NT2/D1 (cell line): Measurements from ENCODE around the gene SLC23A1.

Source experiments
- DNase-seq: peaks from one replicate; pipeline ENCODE4 v3.0.0-alpha.2; 2011; ENCODE audit warnings: low read depth, low spot score
- H3K27me3 ChIP-seq: 2 replicates; pipeline ENCODE4 v1.6.0; 2011; ENCODE audit warnings: mild to moderate bottlenecking; ENCODE audit not compliant: insufficient read length, insufficient read depth
- H3K36me3 ChIP-seq: 2 replicates; pipeline ENCODE4 v1.6.1; 2011; ENCODE audit warnings: mild to moderate bottlenecking, low read length, mixed read lengths; ENCODE audit not compliant: insufficient read depth, insufficient read length
- H3K4me1 ChIP-seq: 2 replicates; pipeline ENCODE4 v1.5.1; 2011; ENCODE audit not compliant: insufficient read depth, insufficient read length
- H3K4me3 ChIP-seq: 2 replicates; pipeline ENCODE4 v1.5.1; 2011; ENCODE audit warnings: low read depth; ENCODE audit not compliant: insufficient read length
- H3K9ac ChIP-seq: 2 replicates; pipeline ENCODE4 v1.6.0; 2011; ENCODE audit warnings: low read depth; ENCODE audit not compliant: insufficient read length
- H3K9me3 ChIP-seq: 2 replicates; pipeline ENCODE4 v1.5.1; 2011; ENCODE audit warnings: mild to moderate bottlenecking, low read length; ENCODE audit not compliant: insufficient read depth
- SUZ12 ChIP-seq: IDR thresholded peaks from 2 replicates; pipeline ENCODE4 v1.6.1; 2011; ENCODE audit not compliant: insufficient read length, insufficient read depth; ENCODE audit errors: extremely low read depth
- YY1 ChIP-seq: IDR thresholded peaks from 2 replicates; pipeline ENCODE4 v1.6.1; 2011; ENCODE audit not compliant: insufficient read length, insufficient read depth
- ZNF274 ChIP-seq: IDR thresholded peaks from 2 replicates; pipeline ENCODE4 v1.6.1; 2011; ENCODE audit warnings: mild to moderate bottlenecking, low read depth, low read length

Gene SLC23A1

GRCh38 chr5:139406963-139407362, 23.9 kb upstream of the SLC23A1 start:
- Histone ChIP-seq H3K36me3 (no peaks in the 10 kb centered on the region), H3K9me3 (no peaks in the 10 kb centered on the region), H3K9ac (no peak overlapping the region), H3K4me1 (peaks cover 2% of the 10 kb centered on the region), H3K4me3 (no peak overlapping the region), H3K27me3 (no peaks in the 10 kb centered on the region)
- TF ChIP-seq ZNF274 (no peak), YY1 (no peak), SUZ12 (no peak)
- no peak for DNase-seq

DNA sequence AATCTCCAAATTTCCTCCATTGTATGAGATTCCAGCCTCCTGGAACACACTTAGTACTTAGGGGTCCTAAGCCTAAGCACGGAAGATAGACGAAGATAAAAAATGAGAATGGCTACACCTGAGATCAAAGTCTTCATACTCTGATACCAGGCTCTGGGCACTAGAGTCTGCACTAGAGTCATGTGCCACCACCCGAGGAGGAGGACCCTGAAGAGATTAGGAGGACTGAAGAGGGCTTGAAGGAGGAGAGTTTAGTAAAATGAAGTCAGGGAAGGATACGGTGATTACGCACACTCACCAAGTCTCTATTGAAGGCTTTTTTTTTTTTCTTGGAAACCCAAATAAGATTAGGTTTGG, 21.4 kb upstream of the SLC23A1 start:
- no peak for DNase-seq
- peak overlapping the region; percentile 76 for H3K9ac ChIP-seq
- TF ChIP-seq ZNF274 (no peak), SUZ12 (no peak), YY1 (no peak)
- H3K4me3 ChIP-seq: peak overlapping the region; percentile 32
- no peaks in the 10 kb centered on the region for H3K9me3 ChIP-seq
- no peaks in the 10 kb centered on the region for H3K27me3 ChIP-seq
- peaks cover 6% of the 10 kb centered on the region for H3K36me3 ChIP-seq
- H3K4me1 ChIP-seq: peaks cover 2% of the 10 kb centered on the region

DNA sequence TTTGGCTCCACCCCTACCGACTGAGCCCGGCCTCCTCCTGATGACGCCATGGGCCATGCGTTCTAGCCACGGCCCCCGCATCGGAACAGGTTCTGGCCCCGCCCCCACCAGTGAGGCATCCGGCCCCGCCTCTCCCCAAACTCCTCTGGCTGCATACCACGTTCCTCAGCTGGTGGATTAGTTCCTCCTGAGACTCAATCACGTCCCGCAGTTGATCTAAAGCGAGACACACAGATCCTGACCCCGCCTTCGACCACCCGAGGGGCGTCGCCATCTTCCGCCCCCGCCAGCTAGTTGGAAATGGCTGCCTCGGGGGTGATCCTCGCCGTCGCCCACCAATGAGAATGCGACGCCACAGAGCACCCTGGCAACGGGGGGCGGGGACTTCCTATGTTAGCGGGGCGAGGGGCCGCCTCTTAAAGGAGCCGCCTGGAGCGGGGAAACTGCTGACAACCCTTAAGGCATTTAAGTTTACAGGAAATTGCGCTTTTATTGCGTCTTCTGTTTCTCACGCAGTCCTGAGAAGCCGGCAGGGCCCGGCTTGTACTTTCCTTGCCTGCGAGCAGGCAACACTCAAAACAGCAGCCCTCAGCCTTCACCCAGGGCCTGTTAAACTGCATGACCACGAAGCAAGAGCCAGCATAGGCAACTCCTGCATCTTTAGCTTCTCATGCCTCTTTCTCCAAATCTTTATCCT, 20.8 kb upstream of the SLC23A1 start, which contains the start of gene SPATA24:
Gene SPATA24 (minus strand): TSS at position 303 of the 697 bp plus-strand sequence. CDS start 29 bp downstream, at position 274.
- H3K36me3 ChIP-seq: peaks cover 6% of the 10 kb centered on the region
- peak within 1 kb of the TSS; percentile 59 for H3K4me3 ChIP-seq
- H3K9ac ChIP-seq: peak within 1 kb of the TSS; percentile 76
- peak; percentile 87 for DNase-seq
- TF ChIP-seq ZNF274 (no peak), YY1 (peak; percentile 64)
- no peaks in the 10 kb centered on the region for H3K27me3 ChIP-seq
- H3K4me1 ChIP-seq: peaks cover 2% of the 10 kb centered on the region
- H3K9me3 ChIP-seq: no peaks in the 10 kb centered on the region

- Histone ChIP-seq H3K9ac (peak overlapping the region; percentile 76), H3K27me3 (no peaks in the 10 kb centered on the region), H3K36me3 (peaks cover 6% of the 10 kb centered on the region), H3K9me3 (no peaks in the 10 kb centered on the region), H3K4me3 (peak overlapping the region; percentile 59), H3K4me1 (peaks cover 2% of the 10 kb centered on the region)
- no peak for DNase-seq
- no peak for TF ChIP-seq SUZ12
- TF ChIP-seq ZNF274: no peak
- TF ChIP-seq YY1: no peak
Measured at GRCh38 chr5:139403418-139403786, 20.3 kb upstream of the SLC23A1 start.

DNA sequence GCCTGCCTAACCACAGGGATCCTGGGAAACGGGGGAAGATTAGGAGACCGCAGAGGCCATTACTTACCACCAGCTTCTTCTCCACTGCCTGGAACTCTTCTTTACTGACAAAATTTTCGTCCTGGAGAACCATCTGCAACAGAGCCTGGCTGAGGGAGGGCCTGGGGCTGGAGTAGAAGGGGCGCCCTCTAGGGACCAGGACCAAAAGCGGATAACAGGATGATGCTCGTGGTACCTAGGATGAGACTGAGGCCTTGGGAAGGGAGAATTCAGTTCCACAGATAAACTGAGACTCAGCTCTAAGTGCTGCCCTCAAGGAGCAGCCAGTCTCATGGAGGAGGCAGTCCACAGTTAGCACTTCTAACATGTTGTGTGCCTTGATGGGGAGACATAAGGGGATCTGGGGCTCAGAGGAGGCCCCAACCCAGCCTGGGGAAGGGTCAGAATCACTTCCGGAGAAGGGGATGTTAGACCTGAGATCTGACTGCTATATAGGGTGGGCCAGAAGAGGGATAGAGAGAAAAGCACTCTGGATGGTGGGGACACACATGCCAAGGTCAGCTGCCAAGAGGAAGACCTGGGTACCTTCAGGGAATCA, 19.6 kb upstream of the SLC23A1 start:
- no peak for TF ChIP-seq SUZ12
- no peak for TF ChIP-seq YY1
- TF ChIP-seq ZNF274: no peak
- no peak overlapping the region for H3K9ac ChIP-seq
- H3K4me1 ChIP-seq: peaks cover 2% of the 10 kb centered on the region
- peaks cover 6% of the 10 kb centered on the region for H3K36me3 ChIP-seq
- no peak overlapping the region for H3K4me3 ChIP-seq
- H3K27me3 ChIP-seq: no peaks in the 10 kb centered on the region
- peak; percentile 27 for DNase-seq
- no peaks in the 10 kb centered on the region for H3K9me3 ChIP-seq

DNA sequence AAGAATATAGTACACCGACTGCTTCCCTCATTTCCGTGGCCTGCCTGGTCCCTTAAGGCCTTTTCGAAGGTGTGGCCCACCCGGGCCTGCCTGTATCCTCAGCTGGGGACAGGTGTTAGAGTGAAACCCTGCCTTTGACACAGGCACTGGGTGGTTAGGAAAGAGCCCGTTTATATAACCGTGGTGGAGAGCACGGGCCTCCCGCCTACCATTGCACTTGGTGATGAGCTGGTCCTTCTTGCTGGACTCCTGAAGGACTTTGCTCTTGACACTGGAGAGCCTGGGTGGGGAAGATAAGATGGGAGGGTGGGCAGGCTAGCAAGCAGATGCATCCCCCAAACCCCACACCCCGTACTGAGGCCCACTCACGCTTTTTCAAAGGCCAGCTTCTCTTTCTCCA, 18.4 kb upstream of the SLC23A1 start:
- Histone ChIP-seq H3K4me3 (no peak overlapping the region), H3K9ac (no peak overlapping the region), H3K36me3 (peaks cover 6% of the 10 kb centered on the region), H3K27me3 (no peaks in the 10 kb centered on the region), H3K4me1 (peaks cover under 1% of the 10 kb centered on the region), H3K9me3 (no peaks in the 10 kb centered on the region)
- no peak for TF ChIP-seq ZNF274
- no peak for TF ChIP-seq SUZ12
- TF ChIP-seq YY1: no peak
- no peak for DNase-seq

DNA sequence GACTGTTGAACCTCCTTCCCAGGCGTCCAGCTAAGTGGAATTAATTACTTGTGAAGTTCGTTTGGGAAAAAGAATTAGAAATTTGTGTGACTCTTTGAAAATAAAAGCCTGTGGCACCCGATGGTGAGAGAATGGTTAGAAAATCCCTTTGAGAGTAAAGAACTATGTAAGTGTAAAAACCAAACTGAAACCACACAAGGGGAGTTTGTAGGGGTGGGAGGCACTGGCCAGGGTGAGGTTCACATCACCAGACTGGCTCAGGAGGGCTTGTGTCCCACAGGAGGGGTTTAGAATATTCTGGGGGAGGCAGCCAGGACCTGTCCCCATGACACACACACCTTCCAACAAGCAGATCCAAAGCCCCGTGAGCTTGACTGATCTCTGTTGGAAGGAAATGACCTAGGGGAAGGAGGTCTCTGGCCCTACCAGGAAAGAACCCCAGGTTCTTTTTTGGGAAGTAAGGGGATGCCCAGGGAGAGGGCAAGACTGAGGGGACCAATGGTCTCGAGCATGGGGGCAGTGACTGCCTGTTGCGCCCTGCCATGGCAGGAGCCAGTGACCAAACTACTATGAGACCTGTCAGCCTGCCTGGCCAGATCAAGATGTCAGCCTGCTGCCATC, 16.5 kb upstream of the SLC23A1 start:
- Histone ChIP-seq H3K4me3 (no peak overlapping the region), H3K9me3 (no peaks in the 10 kb centered on the region), H3K27me3 (no peaks in the 10 kb centered on the region), H3K4me1 (peaks cover 11% of the 10 kb centered on the region), H3K36me3 (peaks cover 6% of the 10 kb centered on the region), H3K9ac (no peak overlapping the region)
- no peak for TF ChIP-seq ZNF274
- no peak for TF ChIP-seq SUZ12
- TF ChIP-seq YY1: no peak
- no peak for DNase-seq
